Right cardiac atrium (tissue), 5 donors: Measurements from ENCODE around the gene MRI1. TPM values are rescaled to one million over a fixed set of nuclear protein-coding genes. Genes with fewer than 3 reads are reported as not detected.

Experiments used
- polyA plus RNA-seq: library from polyadenylated mRNA; stranded (reverse); fragments of 200-250 nt; gene quantifications from one replicate; pipeline ENCODE4 v1.2.3, GENCODE V29; 2013
- total RNA-seq, 4 donors: library from RNA; stranded (reverse); fragmentation: NEBNext Ultra II Directional; extraction: Animal tissue kit (Norgen Biotek cat#: 25700); gene quantifications; one replicate each; pipeline ENCODE4 v1.2.1, GENCODE V29; 2021
- donor health status: healthy with polysubstance abuse.
- donor health status: DM: no; HTN: yes; CAD: no.
- donor health status: DM: no; HTN: no; CAD: no.
- donor health status: DM: no; HTN: yes; CAD: no; lungs with severe emphysema.
- donor health status: DM: yes; HTN: yes; CAD: no.

Gene MRI1
- total and polyA plus RNA-seq, 5 donors, result 11.2 to 21.2 (median 16.7) TPM

Other genes starting within 250 kb of the MRI1 start
- 100 to 1,000 TPM in 3 of 4 donors, 10 to 100 TPM in 1; 91.3 to 121 (median 104) TPM for gene C19orf53, start 9.9 kb downstream of the MRI1 start, total RNA-seq
- gene C19orf53, start 9.9 kb downstream of the MRI1 start, polyA plus RNA-seq, result 233 TPM
- gene ZSWIM4, start 30.9 kb downstream of the MRI1 start, total RNA-seq, result 1 to 10 TPM; 3.4 to 6.4 (median 3.5) TPM
- 2.3 TPM for gene ZSWIM4, start 30.9 kb downstream of the MRI1 start, polyA plus RNA-seq
- gene NANOS3, start 112.6 kb downstream of the MRI1 start, total RNA-seq, result 1 to 10 TPM in 2 of 4 donors, under 1 TPM in 1, not detected in 1; 0.86 to 2.1 (median 1.4) TPM
- 1.7 TPM for gene NANOS3, start 112.6 kb downstream of the MRI1 start, polyA plus RNA-seq
- 1 to 10 TPM in 1 of 4 donors, under 1 TPM in 3; 0.40 to 1.2 (median 0.80) TPM for gene BRME1, start 141.6 kb downstream of the MRI1 start, total RNA-seq
- 0.48 TPM for gene BRME1, start 141.6 kb downstream of the MRI1 start, polyA plus RNA-seq
- 10 to 100 TPM; 21.6 to 26.2 (median 22.3) TPM for gene CC2D1A, start 141.7 kb downstream of the MRI1 start, total RNA-seq
- gene CC2D1A, start 141.7 kb downstream of the MRI1 start, polyA plus RNA-seq, result 22.9 TPM
- 1 to 10 TPM; 1.4 to 3.2 (median 2.2) TPM for gene PODNL1, start 173.9 kb downstream of the MRI1 start, total RNA-seq
- 1.9 TPM for gene PODNL1, start 173.9 kb downstream of the MRI1 start, polyA plus RNA-seq
- gene DCAF15, start 188.0 kb downstream of the MRI1 start, total RNA-seq, result 10 to 100 TPM; 20.3 to 24.1 (median 21.1) TPM
- 21.5 TPM for gene DCAF15, start 188.0 kb downstream of the MRI1 start, polyA plus RNA-seq
- gene RFX1, start 241.8 kb downstream of the MRI1 start, total RNA-seq, result 10 to 100 TPM; 10.9 to 15.6 (median 13.5) TPM
- 7.0 TPM for gene RFX1, start 241.8 kb downstream of the MRI1 start, polyA plus RNA-seq